Endothelial cell of umbilical vein (primary cell): ENCODE measurements around the gene ZNF438. TPM values are rescaled to one million over a fixed set of nuclear protein-coding genes. Genes with fewer than 3 reads are reported as not detected.
A peak's percentile ranks its signal among the peaks of the same experiment; 100 is the strongest.

Experiments
- BruUV-seq: library from RNA; stranded (reverse); fragments of 400-500 nt; replicated peaks from 2 replicates; lab custom pipeline; 2021; lab: Mats Ljungman, UMichigan
- CTCF ChIA-PET: fragments of 300-600, 350-600 bp; sonication (Branson Sonifier 250); formaldehyde crosslinking; loops from one replicate; lab custom pipeline; 2021; ENCODE audit warnings: antibody characterized with exemption, inconsistent platforms; lab: Charles Lee
- POLR2A ChIA-PET: fragments of 300-600, 350-600 bp; sonication (Branson Sonifier 250); formaldehyde crosslinking; loops from one replicate; lab custom pipeline; 2021; ENCODE audit warnings: antibody characterized with exemption, inconsistent platforms; lab: Charles Lee
- DNase-seq: peaks from one replicate; pipeline ENCODE4 v3.0.0-alpha.2; 2011; ENCODE audit warnings: low read depth, low spot score
- FAIRE-seq: peaks from 2 replicates; lab custom pipeline; 2011; peaks lifted over from hg19 to GRCh38; lab: Jason Lieb, UNC
- H2AFZ ChIP-seq: 2 replicates; pipeline ENCODE4 v1.6.0; 2012; ENCODE audit warnings: low read depth, low read length, control low read depth, inconsistent platforms
- H3K27ac ChIP-seq: 2 replicates; pipeline ENCODE4 v1.5.1; 2011; ENCODE audit warnings: low read depth, mild to moderate bottlenecking, control low read depth, low read length, moderate library complexity; ENCODE audit not compliant: insufficient read depth
- H3K27me3 ChIP-seq, 2 experiments: 2 replicates each; pipeline versions ENCODE4 v1.6.0 to v1.6.1; 2011; ENCODE audit warnings: low read length in 2 of 2, mixed read lengths in 1 of 2; ENCODE audit not compliant: control insufficient read depth in 2 of 2, insufficient read depth in 2 of 2
- H3K36me3 ChIP-seq, 2 experiments: 2 replicates in 1 of 2; 3 replicates in 1 of 2; pipeline ENCODE4 v1.5.1; 2011; ENCODE audit warnings: low read length in 2 of 2, mild to moderate bottlenecking in 1 of 2, moderate library complexity in 1 of 2; ENCODE audit not compliant: control insufficient read depth in 2 of 2, insufficient read depth in 2 of 2; ENCODE audit errors: extremely low read depth in 1 of 2
- H3K4me1 ChIP-seq: 3 replicates; pipeline ENCODE4 v1.5.1; 2011; ENCODE audit warnings: mild to moderate bottlenecking, low read length; ENCODE audit not compliant: control insufficient read depth, insufficient read depth; ENCODE audit errors: extremely low read depth
- H3K4me2 ChIP-seq: 2 replicates; pipeline ENCODE4 v1.6.1; 2011; ENCODE audit warnings: low read length, control low read depth, mixed read lengths; ENCODE audit not compliant: insufficient read depth
- H3K4me3 ChIP-seq, 3 experiments: fragments of 200-600 bp in 1 of 3; sonication (generic), shearing (Covaris generic) in 1 of 3; replicated peaks in 1 of 3; 2 replicates each; pipeline ENCODE4 v1.5.1; 2011 to 2016; ENCODE audit warnings: control low read depth in 3 of 3, low read length in 3 of 3, mild to moderate bottlenecking in 2 of 3, inconsistent platforms in 1 of 3, low read depth in 1 of 3, moderate library complexity in 1 of 3; ENCODE audit not compliant: insufficient read depth in 1 of 3
- H3K79me2 ChIP-seq: 2 replicates; pipeline ENCODE4 v1.6.0; 2012; ENCODE audit warnings: low read length, inconsistent platforms; ENCODE audit not compliant: control insufficient read depth, insufficient read depth
- H3K9ac ChIP-seq: replicated peaks from 2 replicates; pipeline ENCODE3; 2011; ENCODE audit warnings: low read length, control low read depth; ENCODE audit not compliant: insufficient read depth; ENCODE audit errors: extremely low read depth
- H3K9me1 ChIP-seq: replicated peaks from 3 replicates; pipeline ENCODE4 v1.6.0; 2011; ENCODE audit warnings: mild to moderate bottlenecking, low read length; ENCODE audit not compliant: control insufficient read depth, insufficient read depth; ENCODE audit errors: extremely low read depth
- H3K9me3 ChIP-seq: replicated peaks from 2 replicates; pipeline ENCODE4 v1.5.1; 2012; ENCODE audit warnings: low read length, inconsistent platforms; ENCODE audit not compliant: control insufficient read depth, insufficient read depth
- H4K20me1 ChIP-seq: replicated peaks from 2 replicates; pipeline ENCODE3; 2011; ENCODE audit warnings: mild to moderate bottlenecking, low read length; ENCODE audit not compliant: control insufficient read depth, insufficient read depth; ENCODE audit errors: extremely low read depth
- CTCF ChIP-seq, 2 donors: IDR thresholded peaks; 1 replicate in 1 of 2; 2 replicates in 1 of 2; pipeline ENCODE4 v1.5.1; 2011; ENCODE audit warnings: low read length in 2 of 2, mild to moderate bottlenecking in 2 of 2, moderate library complexity in 2 of 2, control low read depth in 1 of 2, inconsistent platforms in 1 of 2, low read depth in 1 of 2; ENCODE audit not compliant: insufficient read depth in 1 of 2; ENCODE audit errors: extremely low read depth in 1 of 2
- EZH2 ChIP-seq: IDR thresholded peaks from 2 replicates; pipeline ENCODE4 v1.6.1; 2012; ENCODE audit warnings: borderline replicate concordance, low read depth, mild to moderate bottlenecking, moderate library complexity, low read length, inconsistent platforms; ENCODE audit not compliant: severe bottlenecking
- FOS ChIP-seq: IDR thresholded peaks from 2 replicates; pipeline ENCODE4 v1.6.1; 2011; ENCODE audit warnings: mild to moderate bottlenecking, low read length, moderate library complexity, borderline replicate concordance; ENCODE audit not compliant: insufficient read depth
- GATA2 ChIP-seq: IDR thresholded peaks from 2 replicates; pipeline ENCODE4 v1.7.0; 2011; ENCODE audit warnings: low read depth, mild to moderate bottlenecking, moderate library complexity, mixed read lengths, low read length; ENCODE audit not compliant: insufficient read length, insufficient read depth
- JUN ChIP-seq: IDR thresholded peaks from 2 replicates; pipeline ENCODE4 v1.6.1; 2011; ENCODE audit warnings: borderline replicate concordance, low read depth; ENCODE audit not compliant: insufficient read length, insufficient read depth
- MAX ChIP-seq: IDR thresholded peaks from 2 replicates; pipeline ENCODE4 v1.6.1; 2011; ENCODE audit not compliant: insufficient read depth, insufficient read length
- MYC ChIP-seq: IDR thresholded peaks from one replicate; pipeline ENCODE4 v1.6.1; 2011; ENCODE audit warnings: mild to moderate bottlenecking, low read depth, low read length
- POLR2A ChIP-seq: IDR thresholded peaks from 2 replicates; pipeline ENCODE4 v1.6.1; 2012; ENCODE audit warnings: low read depth, mild to moderate bottlenecking, control low read depth, low read length
- POLR2AphosphoS5 ChIP-seq: IDR thresholded peaks from 2 replicates; pipeline ENCODE4 v1.6.1; 2012; ENCODE audit warnings: low read depth, mild to moderate bottlenecking, control low read depth, low read length, moderate library complexity; ENCODE audit not compliant: insufficient read depth
- dilution Hi-C: fragments of 300-500 bp; cut with MboI; formaldehyde crosslinking; loops from one replicate; pipeline ENCODE4 v1.15.0; 2019; ENCODE audit warnings: low sequenced_read_pairs; ENCODE audit not compliant: extremely low pct_ligation_motif_present
- intact Hi-C: fragments of 100-400 bp; cut with micrococcal nuclease; formaldehyde crosslinking; loops from one replicate; pipeline ENCODE4 v1.10.0; 2022
- polyA plus RNA-seq, 4 experiments: library from polyadenylated mRNA; depleted of rRNA in 3 of 4; stranded (reverse) in 3 of 4; unstranded in 1 of 4; fragments of >200 nt; gene quantifications; 2 replicates each; pipeline versions ENCODE4 v1.2.1 to v1.2.3, GENCODE V29; 2011 to 2012; ENCODE audit warnings: missing spikeins in 1 of 4
- total RNA-seq: library from RNA; stranded (reverse); gene quantifications from 2 replicates; pipeline ENCODE4 v1.2.3, GENCODE V29; 2021

Gene ZNF438
- total and polyA plus RNA-seq, 2 donors (not counting 3 experiments of a cell fraction or from before 2014, with no cell fraction given): 7.2 to 15.1 TPM

- peak overlapping the region; percentile 17 for H2AFZ ChIP-seq
- peaks cover 21% of the 10 kb centered on the region for H3K79me2 ChIP-seq
- H3K4me3 ChIP-seq: no peak overlapping the region
- H3K9me1 ChIP-seq: no peaks in the 10 kb centered on the region
- ChIA-PET CTCF (interaction anchor here (0.9 to 2.2 kb wide), 8 partner anchors 11 to 248 kb away, joined by 3 to 12 read pairs (median 3); partner anchors contain the start of gene ZNF438), POLR2A (interaction anchor here (1.7 kb wide), 2 partner anchors 14 to 188 kb away, joined by 6 read pairs; no protein-coding TSS in a partner anchor)
- no peak overlapping the region for H3K9ac ChIP-seq
- H3K9me3 ChIP-seq: no peaks in the 10 kb centered on the region
- BruUV-seq: no TSS peak
- H3K27ac ChIP-seq: peak overlapping the region; percentile 99
- TF ChIP-seq CTCF (IDR thresholded peaks at IDR 0.05; ENCODE audit: extremely low read depth in 1 of 2, insufficient read depth in 1 of 2, low read depth in 1 of 2, low read length in 2 of 2): no peak
- TF ChIP-seq POLR2A: no peak
- TF ChIP-seq MYC: no peak
- no peak for TF ChIP-seq MAX
- TF ChIP-seq EZH2: no peak
- TF ChIP-seq POLR2AphosphoS5: no peak
- TF ChIP-seq JUN: no peak
- no peak for TF ChIP-seq FOS
- no peak for TF ChIP-seq GATA2
- H3K36me3 ChIP-seq: no peaks in the 10 kb centered on the region
- dilution Hi-C loops (no loop called here), intact Hi-C loops (loop anchor here (5.0 to 10.0 kb wide), 2 partner anchors 52 to 135 kb away; no protein-coding TSS in a partner anchor)
- FAIRE-seq (no peak), DNase-seq (no peak)
- H3K27me3 ChIP-seq: no peaks in the 10 kb centered on the region
- no peaks in the 10 kb centered on the region for H4K20me1 ChIP-seq
- H3K4me2 ChIP-seq: peak overlapping the region; percentile 98
- H3K4me1 ChIP-seq: peaks cover 78% of the 10 kb centered on the region
Observed at GRCh38 chr10:31000071-31000782, 31.4 kb downstream of the ZNF438 start.
